Measurements from ENCODE around the gene TMEM50A. TPM values are rescaled to one million over a fixed set of nuclear protein-coding genes. Genes with fewer than 3 reads are reported as not detected.
"Not testable (repeated sequence)": the region's sequence is repeated elsewhere in the genome, so short reads cannot be mapped to it uniquely, and the experiment has no call there.

The TMEM50A gene
- total and polyA plus RNA-seq, 2 of the 13 experiments (the other 11 are each of a cell fraction or from before 2014, with no cell fraction given) = 51.2 to 61.2 TPM

GRCh38 chr1:25290043-25290442 lies 48.1 kb upstream of the TMEM50A start:
- not testable (repeated sequence) for DNase-seq (ENCODE audit: low spot score)

GRCh38 chr1:25293426-25293825 lies 44.7 kb upstream of the TMEM50A start:
- H3K36me3 ChIP-seq (replicated peaks in 1 of 2; ENCODE audit: control insufficient read depth in 1 of 2, insufficient read depth in 2 of 2, low read length in 2 of 2); H3K4me1 ChIP-seq (ENCODE audit: insufficient read depth, low read length); BruUV-seq (replicated peaks); ATAC-seq; CTCF ChIA-PET (ENCODE audit: low intra/inter-chr PET ratio, low total read pairs); POLR2A ChIA-PET; H2AFZ ChIP-seq (ENCODE audit: low read length); H4K20me1 ChIP-seq (ENCODE audit: insufficient read depth, low read length); in situ Hi-C loops (cut with HindIII; ENCODE audit: extremely low pct_ligation_motif_present, low pct_unique_long_range_greater_than_20kb); H3K27me3 ChIP-seq (ENCODE audit: control insufficient read depth in 1 of 2, insufficient read depth in 2 of 2, low read length in 2 of 2); H3K9me3 ChIP-seq (ENCODE audit: low read length); H3K27ac ChIP-seq (ENCODE audit: extremely low read length, insufficient read depth, low read length); H3K4me3 ChIP-seq (replicated peaks in 1 of 3; ENCODE audit: insufficient read depth in 1 of 3, low read depth in 2 of 3, low read length in 3 of 3); FAIRE-seq; H3K9ac ChIP-seq (ENCODE audit: insufficient read depth, low read depth, low read length); intact Hi-C loops (cut with micrococcal nuclease; ENCODE audit: unreplicated experiment); DNase-seq (ENCODE audit: low spot score); H3K4me2 ChIP-seq (ENCODE audit: low read depth, low read length); H3K79me2 ChIP-seq (ENCODE audit: insufficient read depth, low read length): not testable (repeated sequence)
- WGBS (ENCODE audit: low lambda C conversion rate) = 13% methylated on average over 2 of the region's 2 CpGs

More at GRCh38 chr1:25290043-25290442, 48.1 kb upstream of the TMEM50A start:
- H3K36me3 ChIP-seq (replicated peaks in 1 of 2; ENCODE audit: control insufficient read depth in 1 of 2, insufficient read depth in 2 of 2, low read length in 2 of 2); H3K4me2 ChIP-seq (ENCODE audit: low read depth, low read length); H3K9me3 ChIP-seq (ENCODE audit: low read length); H3K4me1 ChIP-seq (ENCODE audit: insufficient read depth, low read length); BruUV-seq (replicated peaks); H3K27ac ChIP-seq (ENCODE audit: extremely low read length, insufficient read depth, low read length); H2AFZ ChIP-seq (ENCODE audit: low read length); H3K27me3 ChIP-seq (ENCODE audit: control insufficient read depth in 1 of 2, insufficient read depth in 2 of 2, low read length in 2 of 2); H3K9ac ChIP-seq (ENCODE audit: insufficient read depth, low read depth, low read length); intact Hi-C loops (cut with micrococcal nuclease; ENCODE audit: unreplicated experiment); H4K20me1 ChIP-seq (ENCODE audit: insufficient read depth, low read length); in situ Hi-C loops (cut with HindIII; ENCODE audit: extremely low pct_ligation_motif_present, low pct_unique_long_range_greater_than_20kb); POLR2A ChIA-PET; CTCF ChIA-PET (ENCODE audit: low intra/inter-chr PET ratio, low total read pairs); H3K4me3 ChIP-seq (replicated peaks in 1 of 3; ENCODE audit: insufficient read depth in 1 of 3, low read depth in 2 of 3, low read length in 3 of 3); H3K79me2 ChIP-seq (ENCODE audit: insufficient read depth, low read length): not testable (repeated sequence)
- FAIRE-seq (peak; percentile 97), ATAC-seq (peak; percentile 79)
- WGBS (ENCODE audit: low lambda C conversion rate) = no CpG with 5 or more reads among the region's 6 CpGs
- TF ChIP-seq STAG1 (CRISPR knock-in tag; IDR thresholded peaks at IDR 0.05) (peak; percentile 40), CTCF (CRISPR knock-in tag; IDR thresholded peaks at IDR 0.05) (peak; percentile 43; the same call in 1 of the 2 replicates)

GRCh38 chr1:25294889-25295826 lies 43.0 kb upstream of the TMEM50A start:
- 73% methylated on average over 6 of the region's 14 CpGs for WGBS (ENCODE audit: low lambda C conversion rate)
- H3K4me3 ChIP-seq (replicated peaks in 1 of 3; ENCODE audit: insufficient read depth in 1 of 3, low read depth in 2 of 3, low read length in 3 of 3); H4K20me1 ChIP-seq (ENCODE audit: insufficient read depth, low read length); H3K4me1 ChIP-seq (ENCODE audit: insufficient read depth, low read length); FAIRE-seq; ATAC-seq; POLR2A ChIA-PET; H3K79me2 ChIP-seq (ENCODE audit: insufficient read depth, low read length); H3K27ac ChIP-seq (ENCODE audit: extremely low read length, insufficient read depth, low read length); H3K4me2 ChIP-seq (ENCODE audit: low read depth, low read length); DNase-seq (ENCODE audit: low spot score); BruUV-seq (replicated peaks); H2AFZ ChIP-seq (ENCODE audit: low read length); H3K36me3 ChIP-seq (replicated peaks in 1 of 2; ENCODE audit: control insufficient read depth in 1 of 2, insufficient read depth in 2 of 2, low read length in 2 of 2); H3K9me3 ChIP-seq (ENCODE audit: low read length); H3K9ac ChIP-seq (ENCODE audit: insufficient read depth, low read depth, low read length); H3K27me3 ChIP-seq (ENCODE audit: control insufficient read depth in 1 of 2, insufficient read depth in 2 of 2, low read length in 2 of 2); in situ Hi-C loops (cut with HindIII; ENCODE audit: extremely low pct_ligation_motif_present, low pct_unique_long_range_greater_than_20kb); intact Hi-C loops (cut with micrococcal nuclease; ENCODE audit: unreplicated experiment); CTCF ChIA-PET (ENCODE audit: low intra/inter-chr PET ratio, low total read pairs): not testable (repeated sequence)

DNA sequence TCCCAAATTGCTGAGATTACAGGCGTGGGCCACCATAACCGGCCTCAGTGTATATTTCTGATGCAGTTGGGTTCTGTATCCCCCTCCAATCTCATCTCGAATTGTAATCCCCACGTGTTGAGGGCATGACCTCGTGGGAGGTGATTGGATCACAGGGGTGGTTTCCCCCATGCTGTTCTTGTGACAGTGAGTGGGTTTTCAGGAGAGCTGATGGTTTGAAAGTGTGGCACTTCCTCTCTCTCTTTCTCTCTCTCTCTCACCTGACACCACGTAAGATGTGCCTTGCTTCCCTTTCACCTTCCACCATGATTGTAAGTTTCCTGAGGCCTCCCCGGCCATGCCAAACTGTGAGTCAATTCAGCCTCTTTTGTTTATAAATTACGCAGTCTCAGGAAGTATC lies 41.6 kb upstream of the TMEM50A start:
- H3K27me3 ChIP-seq (ENCODE audit: control insufficient read depth in 1 of 2, insufficient read depth in 2 of 2, low read length in 2 of 2); FAIRE-seq; H3K4me2 ChIP-seq (ENCODE audit: low read depth, low read length); intact Hi-C loops (cut with micrococcal nuclease; ENCODE audit: unreplicated experiment); H2AFZ ChIP-seq (ENCODE audit: low read length); H3K4me1 ChIP-seq (ENCODE audit: insufficient read depth, low read length); H3K79me2 ChIP-seq (ENCODE audit: insufficient read depth, low read length); ATAC-seq; H3K36me3 ChIP-seq (replicated peaks in 1 of 2; ENCODE audit: control insufficient read depth in 1 of 2, insufficient read depth in 2 of 2, low read length in 2 of 2); BruUV-seq (replicated peaks); H3K9ac ChIP-seq (ENCODE audit: insufficient read depth, low read depth, low read length); H3K9me3 ChIP-seq (ENCODE audit: low read length); DNase-seq (ENCODE audit: low spot score); H3K4me3 ChIP-seq (replicated peaks in 1 of 3; ENCODE audit: insufficient read depth in 1 of 3, low read depth in 2 of 3, low read length in 3 of 3); H4K20me1 ChIP-seq (ENCODE audit: insufficient read depth, low read length); in situ Hi-C loops (cut with HindIII; ENCODE audit: extremely low pct_ligation_motif_present, low pct_unique_long_range_greater_than_20kb); POLR2A ChIA-PET; CTCF ChIA-PET (ENCODE audit: low intra/inter-chr PET ratio, low total read pairs); H3K27ac ChIP-seq (ENCODE audit: extremely low read length, insufficient read depth, low read length): not testable (repeated sequence)
- 7% methylated on average over 5 of the region's 8 CpGs for WGBS (ENCODE audit: low lambda C conversion rate)
